ENCODE data around the gene TMBIM6.

The TMBIM6 gene

GRCh38 chr12:49748800-49749199, 7.4 kb downstream of the TMBIM6 start:
- DNase-seq (ENCODE audit: low read depth) = no peak
- no peak overlapping the region for H3K4me3 ChIP-seq (ENCODE audit: low read length)
- TF ChIP-seq CTCF (conservative IDR thresholded peaks at IDR 0.05; ENCODE audit: low read depth, low read length) = no peak

GRCh38 chr12:49750027-49750995, 9.0 kb downstream of the TMBIM6 start:
- TF ChIP-seq CTCF (conservative IDR thresholded peaks at IDR 0.05; ENCODE audit: low read depth, low read length) = no peak
- H3K4me3 ChIP-seq (ENCODE audit: low read length) = no peak overlapping the region
- no peak for DNase-seq (ENCODE audit: low read depth)

- no peak for TF ChIP-seq CTCF (conservative IDR thresholded peaks at IDR 0.05; ENCODE audit: low read depth, low read length)
- no peak for DNase-seq (ENCODE audit: low read depth)
- H3K4me3 ChIP-seq (ENCODE audit: low read length) = no peak overlapping the region
Observed at GRCh38 chr12:49750996-49751393, 9.6 kb downstream of the TMBIM6 start.

- no peak for TF ChIP-seq CTCF (conservative IDR thresholded peaks at IDR 0.05; ENCODE audit: low read depth, low read length)
- DNase-seq (ENCODE audit: low read depth) = no peak
- H3K4me3 ChIP-seq (ENCODE audit: low read length) = no peak overlapping the region
Observed at GRCh38 chr12:49761677-49762467, 20.5 kb downstream of the TMBIM6 start.

- no peak for DNase-seq (ENCODE audit: low read depth)
- TF ChIP-seq CTCF (conservative IDR thresholded peaks at IDR 0.05; ENCODE audit: low read depth, low read length) = no peak
- H3K4me3 ChIP-seq (ENCODE audit: low read length) = no peak overlapping the region
Observed at GRCh38 chr12:49762468-49762847, 21.1 kb downstream of the TMBIM6 start.

- TF ChIP-seq CTCF (conservative IDR thresholded peaks at IDR 0.05; ENCODE audit: low read depth, low read length) = peak; percentile 79
- no peak for DNase-seq (ENCODE audit: low read depth)
- H3K4me3 ChIP-seq (ENCODE audit: low read length) = no peak overlapping the region
Observed at GRCh38 chr12:49763006-49763591, 21.7 kb downstream of the TMBIM6 start.
